ENCODE results near the gene GABBR1.

GABBR1 gene

GRCh38 chr6:29679962-29680361 is 47.0 kb upstream of the GABBR1 start:
- Histone ChIP-seq H3K27me3 (ENCODE audit: insufficient read depth, low read depth) (no peaks in the 10 kb centered on the region), H3K27ac (no peak overlapping the region), H3K9ac (no peak overlapping the region), H3K36me3 (ENCODE audit: insufficient read depth) (no peaks in the 10 kb centered on the region), H3K79me2 (ENCODE audit: insufficient read depth, low read depth) (no peaks in the 10 kb centered on the region), H4K20me1 (ENCODE audit: insufficient read depth) (no peaks in the 10 kb centered on the region), H2AFZ (ENCODE audit: low read depth) (no peak overlapping the region), H3K4me2 (no peak overlapping the region), H3K4me3 (IDR thresholded peaks at IDR 0.05; ENCODE audit: insufficient read depth, low read depth, low read length) (no peak overlapping the region), H3K4me1 (ENCODE audit: low read depth, poor library complexity, severe bottlenecking) (peaks cover 10% of the 10 kb centered on the region)
- TF ChIP-seq CTCF (conservative IDR thresholded peaks at IDR 0.05; ENCODE audit: low read depth, low read length) = no peak

GRCh38 chr6:29678114-29678513 is 45.1 kb upstream of the GABBR1 start:
- Histone ChIP-seq H3K4me1 (ENCODE audit: low read depth, poor library complexity, severe bottlenecking) (peaks cover 10% of the 10 kb centered on the region), H3K27me3 (ENCODE audit: insufficient read depth, low read depth) (no peaks in the 10 kb centered on the region), H3K27ac (no peak overlapping the region), H2AFZ (ENCODE audit: low read depth) (no peak overlapping the region), H3K4me3 (IDR thresholded peaks at IDR 0.05; ENCODE audit: insufficient read depth, low read depth, low read length) (no peak overlapping the region), H4K20me1 (ENCODE audit: insufficient read depth) (no peaks in the 10 kb centered on the region), H3K79me2 (ENCODE audit: insufficient read depth, low read depth) (no peaks in the 10 kb centered on the region), H3K4me2 (no peak overlapping the region), H3K36me3 (ENCODE audit: insufficient read depth) (no peaks in the 10 kb centered on the region), H3K9ac (no peak overlapping the region)
- TF ChIP-seq CTCF (conservative IDR thresholded peaks at IDR 0.05; ENCODE audit: low read depth, low read length) = no peak

- no peak for TF ChIP-seq CTCF (conservative IDR thresholded peaks at IDR 0.05; ENCODE audit: low read depth, low read length)
Measured at GRCh38 chr6:29676981-29677601, 44.1 kb upstream of the GABBR1 start.

GRCh38 chr6:29675561-29675960 is 42.6 kb upstream of the GABBR1 start:
- H3K9ac ChIP-seq = no peak overlapping the region
- no peak overlapping the region for H3K4me3 ChIP-seq (IDR thresholded peaks at IDR 0.05; ENCODE audit: insufficient read depth, low read depth, low read length)
- H4K20me1 ChIP-seq (ENCODE audit: insufficient read depth) = no peaks in the 10 kb centered on the region
- H3K4me1 ChIP-seq (ENCODE audit: low read depth, poor library complexity, severe bottlenecking) = peaks cover 10% of the 10 kb centered on the region
- no peak overlapping the region for H3K27ac ChIP-seq
- no peaks in the 10 kb centered on the region for H3K36me3 ChIP-seq (ENCODE audit: insufficient read depth)
- H3K79me2 ChIP-seq (ENCODE audit: insufficient read depth, low read depth) = no peaks in the 10 kb centered on the region
- TF ChIP-seq CTCF (conservative IDR thresholded peaks at IDR 0.05; ENCODE audit: low read depth, low read length) = no peak
- H3K27me3 ChIP-seq (ENCODE audit: insufficient read depth, low read depth) = no peaks in the 10 kb centered on the region
- H3K4me2 ChIP-seq = no peak overlapping the region
- H2AFZ ChIP-seq (ENCODE audit: low read depth) = no peak overlapping the region

More at GRCh38 chr6:29676981-29677601, 44.1 kb upstream of the GABBR1 start:
- Histone ChIP-seq H3K27ac (no peak overlapping the region), H3K36me3 (ENCODE audit: insufficient read depth) (no peaks in the 10 kb centered on the region), H4K20me1 (ENCODE audit: insufficient read depth) (no peaks in the 10 kb centered on the region), H3K4me1 (ENCODE audit: low read depth, poor library complexity, severe bottlenecking) (peaks cover 10% of the 10 kb centered on the region), H3K4me2 (peak overlapping the region; percentile 29; the same call in 1 of the 2 replicates), H3K79me2 (ENCODE audit: insufficient read depth, low read depth) (no peaks in the 10 kb centered on the region), H3K9ac (no peak overlapping the region), H3K4me3 (IDR thresholded peaks at IDR 0.05; ENCODE audit: insufficient read depth, low read depth, low read length) (no peak overlapping the region), H3K27me3 (ENCODE audit: insufficient read depth, low read depth) (no peaks in the 10 kb centered on the region), H2AFZ (ENCODE audit: low read depth) (0 out of 2 replicates have a peak overlapping the region, but pooled peaks have one; percentile 38)

Data from KMS-11 (cell line).